GM21423 (cell line): ENCODE data around the gene GNA12.

Experiments used
- ATAC-seq: cut with Tn5 transposase; IDR thresholded peaks from one replicate; pipeline ENCODE4 v1.9.1; 2021; ENCODE audit warnings: mild to moderate bottlenecking, moderate library complexity; ENCODE audit not compliant: unreplicated experiment

GNA12 gene

DNA sequence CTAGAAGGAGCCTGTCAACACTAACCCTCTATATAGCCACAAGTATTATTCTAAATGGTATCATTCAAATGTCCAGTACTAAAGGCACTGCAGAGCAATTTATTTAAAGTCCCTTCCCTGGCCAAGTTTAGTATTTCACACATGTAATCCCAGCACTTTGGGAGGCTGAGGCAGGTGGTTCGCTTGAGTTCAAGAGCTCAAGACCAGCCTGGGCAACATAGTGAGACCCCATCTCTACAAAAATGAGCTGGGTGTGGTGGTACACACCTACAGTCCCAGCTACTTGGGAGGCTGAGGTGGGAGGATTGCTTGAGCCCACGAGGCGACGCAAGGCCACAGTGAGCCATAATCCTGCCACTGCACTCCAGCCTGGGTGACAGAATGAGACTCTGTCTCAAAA, 3.6 kb downstream of the GNA12 start:
- no peak for ATAC-seq

DNA sequence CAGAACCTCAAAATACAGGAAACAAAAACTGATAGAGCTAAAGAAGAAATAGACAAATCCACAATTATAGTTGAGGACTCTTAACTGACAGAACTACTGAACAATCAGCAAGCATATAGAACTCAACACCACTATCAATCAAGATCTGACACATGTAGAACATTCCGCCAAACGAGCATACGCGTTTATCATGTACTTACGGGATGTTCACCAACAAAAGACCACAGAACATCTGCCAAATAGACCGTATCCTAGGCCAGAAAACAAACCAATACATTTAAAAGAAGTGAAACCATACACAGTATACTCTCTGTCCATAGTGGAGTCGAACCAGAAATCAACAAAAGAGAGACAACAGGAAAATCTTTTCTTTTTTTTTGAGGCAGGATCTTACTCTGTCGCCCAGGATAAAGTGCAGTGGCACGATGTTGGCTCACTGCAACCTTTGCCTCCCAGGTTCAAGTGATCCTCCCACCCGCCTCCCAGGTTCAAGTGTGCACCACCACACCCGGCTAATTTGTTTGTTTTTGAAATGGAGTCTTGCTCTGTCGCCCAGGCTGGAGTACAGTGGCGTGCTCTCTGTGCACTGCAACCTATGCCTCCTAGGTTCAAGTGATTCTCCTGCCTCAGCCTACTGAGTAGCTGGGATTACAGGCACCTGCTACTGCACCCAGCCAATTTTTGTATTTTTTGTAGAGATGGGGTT, 5.1 kb downstream of the GNA12 start:
- peak; percentile 55 for ATAC-seq

GRCh38 chr7:2838451-2838850, 5.7 kb downstream of the GNA12 start:
- no peak for ATAC-seq

GRCh38 chr7:2837496-2837895, 6.6 kb downstream of the GNA12 start:
- no peak for ATAC-seq

DNA sequence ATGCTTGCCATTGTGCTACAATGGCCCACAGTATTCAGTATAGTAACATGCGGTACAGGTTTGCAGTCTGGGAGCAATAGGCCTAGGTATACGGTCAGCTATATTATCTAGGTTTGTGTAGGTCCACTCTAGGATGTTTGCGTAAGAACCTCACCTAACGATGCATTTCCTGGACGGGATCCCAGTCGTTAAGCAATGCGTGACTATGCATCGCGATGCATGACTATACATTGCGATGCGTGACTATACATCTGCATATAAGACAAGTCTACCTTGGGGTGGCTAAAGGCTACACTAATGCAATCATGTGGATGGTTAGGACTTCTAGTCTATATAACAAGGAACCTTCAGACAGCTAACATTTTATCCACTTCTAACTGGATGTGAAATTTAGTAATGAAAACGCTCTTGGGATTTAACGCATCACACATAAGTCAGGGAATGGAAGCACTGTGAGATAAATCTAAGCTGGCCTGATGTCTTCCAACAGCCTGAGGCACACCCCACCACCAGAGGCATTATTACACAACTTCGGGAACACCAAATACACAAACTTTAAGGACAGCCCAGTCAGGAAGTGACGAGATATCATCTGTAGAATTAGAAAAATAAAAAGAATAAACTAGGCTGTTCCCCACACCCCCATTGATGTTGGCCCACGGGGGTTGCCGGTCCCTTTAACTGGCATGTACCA, 9.2 kb downstream of the GNA12 start:
- no peak for ATAC-seq

GRCh38 chr7:2833083-2833910, 10.8 kb downstream of the GNA12 start:
- ATAC-seq, result no peak

DNA sequence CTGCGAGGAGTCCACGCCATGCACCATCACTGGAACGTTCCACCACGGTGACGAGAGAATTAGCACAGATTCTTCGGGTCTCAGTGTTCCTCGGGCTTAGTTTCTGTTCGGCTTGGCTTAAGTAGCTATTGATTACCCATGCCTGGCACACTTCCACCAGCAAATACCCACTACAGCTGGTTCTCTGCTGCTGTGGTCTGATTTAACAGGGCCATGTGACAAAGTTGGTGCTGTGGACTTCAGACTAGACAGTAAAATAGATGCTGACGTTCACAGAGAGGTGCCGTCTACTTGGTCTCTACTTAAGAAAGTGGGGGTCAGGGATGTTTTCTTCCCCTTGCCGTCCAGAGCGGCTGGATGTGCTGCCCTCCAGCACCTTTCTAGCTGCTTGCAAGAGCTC, 11.6 kb downstream of the GNA12 start:
- ATAC-seq, result no peak

- no peak for ATAC-seq
These were observed 13.3 kb downstream of the GNA12 start for GRCh38 chr7:2830609-2831376.

GRCh38 chr7:2829040-2829439, 15.1 kb downstream of the GNA12 start:
- ATAC-seq, result no peak

DNA sequence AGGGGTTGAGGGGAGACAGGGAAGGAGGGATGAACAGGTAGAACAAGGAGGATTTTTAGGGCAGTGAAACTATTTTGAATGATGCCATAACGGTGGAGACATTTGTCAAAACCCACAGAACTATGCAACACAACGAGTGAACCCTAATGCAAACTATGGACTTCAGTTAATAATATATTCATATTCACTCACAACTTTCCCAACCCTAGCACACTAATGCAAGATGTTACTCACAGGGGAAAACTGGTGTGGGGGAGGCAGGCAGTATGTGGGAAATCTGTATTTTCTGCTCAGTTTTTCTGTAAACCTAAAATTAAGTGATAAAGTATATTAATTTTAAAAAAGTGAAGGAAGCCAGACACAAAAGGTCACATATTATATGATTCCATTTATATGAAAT, 17.3 kb downstream of the GNA12 start:
- no peak for ATAC-seq

GRCh38 chr7:2825559-2826227, 18.4 kb downstream of the GNA12 start:
- no peak for ATAC-seq

DNA sequence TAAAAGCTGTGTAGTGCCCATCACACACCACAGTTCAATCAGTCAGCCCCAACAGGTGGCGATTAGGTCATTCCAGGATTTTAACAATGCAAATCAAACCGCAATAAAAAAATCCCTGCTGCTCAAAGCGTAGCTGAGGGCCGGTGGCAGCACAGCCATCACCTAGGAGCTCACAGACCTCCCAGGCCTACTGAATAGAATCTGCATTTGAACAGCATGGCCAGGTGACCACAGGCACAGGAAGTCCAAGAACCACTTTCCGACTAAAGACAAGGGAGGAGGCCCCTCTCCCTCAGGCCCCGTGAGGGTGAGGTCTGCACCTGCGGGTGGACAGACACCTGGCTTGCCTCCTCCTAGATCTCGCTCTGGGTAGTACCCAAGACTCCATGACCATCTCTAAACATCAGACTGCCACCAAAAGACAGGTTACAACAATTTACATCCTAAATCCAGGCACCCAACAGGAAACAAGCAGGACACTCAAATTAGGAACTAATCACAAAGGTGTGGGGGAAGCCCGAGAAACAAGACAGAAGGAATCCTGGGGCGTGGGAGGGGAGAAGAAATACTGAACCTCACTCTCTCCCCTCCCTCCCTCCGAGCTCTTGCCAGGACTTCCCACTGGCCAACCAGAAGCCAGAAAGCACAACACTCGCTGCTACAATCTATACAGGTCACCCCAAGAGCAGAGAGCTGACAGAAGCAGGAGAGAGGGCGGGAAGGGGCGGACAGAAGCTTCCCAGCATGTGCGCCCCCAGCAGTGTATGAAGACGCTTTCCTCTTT, 19.2 kb downstream of the GNA12 start:
- peak; percentile 73 for ATAC-seq

- ATAC-seq, result no peak
These were observed 20.0 kb downstream of the GNA12 start for GRCh38 chr7:2824026-2824677.

- ATAC-seq, result no peak
These were observed 21.0 kb downstream of the GNA12 start for GRCh38 chr7:2823130-2823529.

GRCh38 chr7:2821842-2822507, 22.1 kb downstream of the GNA12 start:
- peak; percentile 39 for ATAC-seq

- ATAC-seq, result no peak
These were observed 22.8 kb downstream of the GNA12 start for GRCh38 chr7:2821161-2821841.

DNA sequence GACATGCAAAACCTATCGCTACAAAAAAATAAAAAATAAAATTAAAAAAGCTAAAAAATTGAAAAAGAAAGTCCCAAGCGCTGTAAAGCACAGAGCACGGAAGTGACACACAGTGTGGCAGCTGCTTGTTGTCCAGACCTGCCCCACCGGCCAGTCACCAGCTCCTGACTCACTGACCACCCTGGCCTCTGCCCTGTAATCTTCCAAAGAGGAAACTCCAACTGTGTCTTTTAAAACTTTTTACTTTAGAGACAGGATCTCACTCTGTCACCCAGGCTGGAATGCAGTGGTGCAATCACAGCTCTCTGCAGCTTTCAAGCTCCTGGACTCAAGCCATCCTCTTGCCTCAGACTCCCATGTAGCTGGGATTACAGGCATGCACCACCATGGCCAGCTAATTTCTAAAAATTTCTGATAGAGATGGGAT, 23.6 kb downstream of the GNA12 start:
- ATAC-seq, result no peak

- no peak for ATAC-seq
These were observed 24.1 kb downstream of the GNA12 start for GRCh38 chr7:2819954-2820397.
